GM19351 (cell line): ENCODE results near the gene CDC27.
"Not testable (repeated sequence)": the region's sequence is repeated elsewhere in the genome, so short reads cannot be mapped to it uniquely, and the experiment has no call there.

ENCODE experiments used
- ATAC-seq: cut with Tn5 transposase; IDR thresholded peaks from one replicate; pipeline ENCODE4 v1.9.1; 2021; ENCODE audit warnings: mild to moderate bottlenecking, moderate library complexity; ENCODE audit not compliant: unreplicated experiment

The CDC27 gene

GRCh38 chr17:47220531-47220999 lies 31.5 kb upstream of the CDC27 start:
- ATAC-seq: no peak

- no peak for ATAC-seq
Measured at GRCh38 chr17:47219621-47220475, 30.8 kb upstream of the CDC27 start.

- ATAC-seq: no peak
Measured at GRCh38 chr17:47218896-47219430, 29.9 kb upstream of the CDC27 start.

- not testable (repeated sequence) for ATAC-seq
Measured at GRCh38 chr17:47217279-47217678, 28.2 kb upstream of the CDC27 start.

GRCh38 chr17:47216821-47217220 lies 27.7 kb upstream of the CDC27 start:
- ATAC-seq: not testable (repeated sequence)

GRCh38 chr17:47214931-47215330 lies 25.8 kb upstream of the CDC27 start:
- ATAC-seq: no peak

GRCh38 chr17:47213540-47213939 lies 24.4 kb upstream of the CDC27 start:
- no peak for ATAC-seq

GRCh38 chr17:47212458-47212857 lies 23.4 kb upstream of the CDC27 start:
- ATAC-seq: no peak

GRCh38 chr17:47210779-47211178 lies 21.7 kb upstream of the CDC27 start:
- no peak for ATAC-seq

GRCh38 chr17:47210105-47210504 lies 21.0 kb upstream of the CDC27 start:
- ATAC-seq: no peak

- no peak for ATAC-seq
Measured at GRCh38 chr17:47209499-47209898, 20.4 kb upstream of the CDC27 start.

- no peak for ATAC-seq
Measured at GRCh38 chr17:47208744-47209488, 19.8 kb upstream of the CDC27 start, which contains the start of gene MYL4. Gene MYL4 (plus strand): TSS chr17:47209348. CDS start chr17:47209423, 75 bp downstream.

GRCh38 chr17:47207143-47208067 lies 18.3 kb upstream of the CDC27 start:
- no peak for ATAC-seq

GRCh38 chr17:47205419-47205963 lies 16.4 kb upstream of the CDC27 start:
- ATAC-seq: peak; percentile 50

GRCh38 chr17:47204722-47205418 lies 15.8 kb upstream of the CDC27 start:
- ATAC-seq: peak; percentile 54

GRCh38 chr17:47203984-47204721 lies 15.1 kb upstream of the CDC27 start:
- ATAC-seq: no peak

GRCh38 chr17:47201166-47201565 lies 12.1 kb upstream of the CDC27 start:
- ATAC-seq: no peak

- no peak for ATAC-seq
Measured at GRCh38 chr17:47200325-47200664, 11.2 kb upstream of the CDC27 start.
